Esophagus squamous epithelium (tissue), 4 donors: ENCODE data around the gene TRPV6.

ENCODE experiments used
- CTCF ChIP-seq, 6 experiments: fragments of 450-650 bp in 4 of 6; fragments of 200-600 bp in 2 of 6; sonication (generic) in 2 of 6; IDR thresholded peaks; one replicate each; pipeline ENCODE4 v1.5.1; 2016 to 2019; ENCODE audit warnings: antibody characterized with exemption in 6 of 6, mild to moderate bottlenecking in 4 of 6, moderate library complexity in 4 of 6
- POLR2A ChIP-seq, 4 donors: fragments of 450-650 bp; IDR thresholded peaks; one replicate each; pipeline ENCODE4 v1.6.1; 2017; ENCODE audit warnings: antibody characterized with exemption in 4 of 4, mild to moderate bottlenecking in 4 of 4, moderate library complexity in 3 of 4

DNA sequence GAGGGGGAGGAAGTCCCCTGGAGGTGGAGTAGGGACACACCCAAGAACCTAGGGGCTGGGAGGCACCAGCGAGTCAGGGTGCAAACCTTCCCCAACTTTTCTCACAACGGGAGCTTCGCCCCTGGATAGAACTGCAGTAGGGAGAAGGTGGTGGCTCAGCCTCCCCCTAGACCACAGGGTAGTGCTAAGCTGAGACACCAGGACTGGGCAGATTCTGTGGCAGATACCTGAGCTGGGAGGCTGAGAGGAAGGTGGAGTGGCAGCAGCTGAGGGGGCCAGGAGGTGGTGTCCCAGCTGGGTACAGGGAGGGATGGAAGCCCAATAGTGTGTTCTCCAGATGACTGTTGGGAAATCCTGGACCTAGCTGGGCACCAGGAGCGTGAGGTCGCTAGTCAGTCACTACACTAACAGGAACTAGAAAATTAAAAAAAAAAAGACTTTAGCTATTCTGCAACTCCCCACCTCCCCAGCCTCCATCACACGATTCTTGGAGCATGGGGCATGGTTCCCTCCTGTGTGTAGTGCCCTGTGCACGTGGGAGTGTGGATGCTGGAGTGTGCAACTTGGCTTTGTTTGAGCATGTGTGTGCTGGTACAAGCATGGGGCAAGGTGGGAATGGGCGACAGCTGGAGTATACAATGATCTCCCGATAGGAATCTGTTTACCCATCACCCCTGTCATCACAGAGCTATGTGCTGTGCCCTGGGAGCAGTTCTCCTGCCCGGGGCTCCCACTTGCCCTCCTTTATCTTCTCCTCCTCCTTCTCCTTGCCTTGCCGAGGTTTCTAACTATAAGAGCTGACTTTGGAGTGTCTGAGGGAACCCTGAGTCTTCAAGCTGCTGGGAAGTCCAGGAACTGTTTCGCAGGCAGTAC is 8.8 kb upstream of the TRPV6 start:
- TF ChIP-seq POLR2A (IDR thresholded peaks at IDR 0.05) = no peak
- no peak for TF ChIP-seq CTCF (IDR thresholded peaks at IDR 0.05)
